ENCODE data around the gene DLG2. TPM values are rescaled to one million over a fixed set of nuclear protein-coding genes. Genes with fewer than 3 reads are reported as not detected.

Gene DLG2
- total RNA-seq, 1 donor from 2014 or later = 2.1 TPM

DNA sequence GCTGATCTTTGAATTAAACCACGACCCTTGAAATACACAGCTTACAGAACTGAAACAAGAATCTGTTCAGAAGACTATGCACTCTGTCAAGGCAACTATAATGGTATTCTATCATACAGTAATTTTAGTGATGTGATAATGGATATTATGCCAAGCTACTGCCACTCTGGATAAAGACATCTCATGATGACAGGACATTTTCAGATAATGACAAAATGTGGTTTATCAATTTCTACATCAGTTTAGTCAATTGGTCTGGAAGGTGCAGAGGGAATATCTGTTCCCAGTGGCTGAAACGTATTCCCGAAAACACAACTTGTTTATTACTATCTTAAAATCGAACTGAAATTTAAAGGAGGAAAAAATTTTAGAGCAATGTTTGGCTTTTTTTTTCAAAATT lies 1331.3 kb downstream of the DLG2 start:
- Mint-ChIP-seq H3K4me1 (ENCODE audit: low read depth) (no peaks in the 10 kb centered on the region), H3K9me3 (no peaks in the 10 kb centered on the region), H3K4me3 (no peak overlapping the region), H3K27me3 (ENCODE audit: insufficient read depth) (no peaks in the 10 kb centered on the region), H3K36me3 (ENCODE audit: low read depth) (no peaks in the 10 kb centered on the region), H3K27ac (no peak overlapping the region)
- no peak for DNase-seq (ENCODE audit: low spot score)
- intact Hi-C loops (cut with micrococcal nuclease) = no loop called here

- Mint-ChIP-seq H3K36me3 (ENCODE audit: low read depth) (no peaks in the 10 kb centered on the region), H3K27me3 (ENCODE audit: insufficient read depth) (no peaks in the 10 kb centered on the region), H3K9me3 (no peaks in the 10 kb centered on the region), H3K27ac (no peak overlapping the region), H3K4me1 (ENCODE audit: low read depth) (peaks cover 4% of the 10 kb centered on the region), H3K4me3 (no peak overlapping the region)
- intact Hi-C loops (cut with micrococcal nuclease) = no loop called here
- DNase-seq (ENCODE audit: low spot score) = no peak
Observed at GRCh38 chr11:84292955-84293354, 1334.2 kb downstream of the DLG2 start.

GRCh38 chr11:84292006-84292405 lies 1335.1 kb downstream of the DLG2 start:
- H3K4me3 Mint-ChIP-seq = no peak overlapping the region
- intact Hi-C loops (cut with micrococcal nuclease) = no loop called here
- no peak overlapping the region for H3K27ac Mint-ChIP-seq
- H3K9me3 Mint-ChIP-seq = no peaks in the 10 kb centered on the region
- H3K27me3 Mint-ChIP-seq (ENCODE audit: insufficient read depth) = no peaks in the 10 kb centered on the region
- no peak for DNase-seq (ENCODE audit: low spot score)
- H3K36me3 Mint-ChIP-seq (ENCODE audit: low read depth) = no peaks in the 10 kb centered on the region
- peaks cover 4% of the 10 kb centered on the region for H3K4me1 Mint-ChIP-seq (ENCODE audit: low read depth)

DNA sequence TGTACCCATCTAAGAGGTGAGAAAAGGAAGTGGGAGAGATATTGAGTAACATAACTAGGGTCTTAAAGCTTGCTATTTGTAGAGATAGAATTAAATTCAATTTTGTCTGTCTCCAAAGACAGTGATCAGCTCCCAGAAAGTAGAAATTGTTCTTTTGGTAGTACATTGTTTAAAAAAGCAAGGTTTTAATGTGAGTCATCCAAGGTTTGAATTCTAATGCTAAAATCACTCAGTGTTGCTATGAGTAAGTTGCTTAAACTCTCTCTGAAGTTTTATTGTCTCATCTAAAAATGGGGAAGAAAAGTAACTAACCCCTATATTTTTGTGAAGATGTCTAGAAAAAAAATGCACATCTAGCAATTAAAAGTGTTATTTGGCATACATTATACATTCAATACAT lies 1336.5 kb downstream of the DLG2 start:
- no peak for DNase-seq (ENCODE audit: low spot score)
- peaks cover 4% of the 10 kb centered on the region for H3K4me1 Mint-ChIP-seq (ENCODE audit: low read depth)
- no peaks in the 10 kb centered on the region for H3K27me3 Mint-ChIP-seq (ENCODE audit: insufficient read depth)
- peaks cover 3% of the 10 kb centered on the region for H3K9me3 Mint-ChIP-seq
- H3K4me3 Mint-ChIP-seq = no peak overlapping the region
- no peak overlapping the region for H3K27ac Mint-ChIP-seq
- H3K36me3 Mint-ChIP-seq (ENCODE audit: low read depth) = no peaks in the 10 kb centered on the region
- intact Hi-C loops (cut with micrococcal nuclease) = no loop called here

DNA sequence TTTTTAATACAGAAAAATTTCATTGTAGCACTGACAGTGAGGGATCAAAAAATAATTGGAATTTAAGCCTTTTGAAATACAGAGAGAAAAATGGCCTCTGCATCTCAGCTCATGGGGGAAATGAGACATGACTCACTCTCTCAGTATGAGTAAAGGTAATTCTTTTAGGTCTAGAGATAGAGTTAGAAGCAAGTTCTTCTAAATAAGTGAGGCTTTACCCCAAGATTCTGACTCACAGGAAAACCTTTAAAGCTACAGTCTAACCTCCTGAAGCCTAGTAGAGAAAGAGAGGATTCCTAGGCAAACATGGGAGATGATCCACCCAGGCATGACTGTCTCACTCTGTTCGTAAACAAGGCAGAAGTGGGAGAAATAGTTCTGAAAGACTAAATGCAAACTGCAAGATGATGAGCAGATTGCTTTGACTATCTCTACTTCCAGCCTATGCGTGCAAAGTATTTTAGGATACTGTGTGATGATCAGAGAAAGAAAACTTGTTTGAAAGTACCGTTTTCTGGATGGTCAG lies 1337.7 kb downstream of the DLG2 start:
- Mint-ChIP-seq H3K4me1 (ENCODE audit: low read depth) (peaks cover 4% of the 10 kb centered on the region), H3K27me3 (ENCODE audit: insufficient read depth) (peaks cover 2% of the 10 kb centered on the region), H3K4me3 (no peak overlapping the region), H3K36me3 (ENCODE audit: low read depth) (no peaks in the 10 kb centered on the region), H3K9me3 (peaks cover 8% of the 10 kb centered on the region), H3K27ac (no peak overlapping the region)
- no peak for DNase-seq (ENCODE audit: low spot score)
- intact Hi-C loops (cut with micrococcal nuclease) = loop anchor here (10.0 kb wide), 1 partner anchor 55 kb away; no protein-coding TSS in a partner anchor

DNA sequence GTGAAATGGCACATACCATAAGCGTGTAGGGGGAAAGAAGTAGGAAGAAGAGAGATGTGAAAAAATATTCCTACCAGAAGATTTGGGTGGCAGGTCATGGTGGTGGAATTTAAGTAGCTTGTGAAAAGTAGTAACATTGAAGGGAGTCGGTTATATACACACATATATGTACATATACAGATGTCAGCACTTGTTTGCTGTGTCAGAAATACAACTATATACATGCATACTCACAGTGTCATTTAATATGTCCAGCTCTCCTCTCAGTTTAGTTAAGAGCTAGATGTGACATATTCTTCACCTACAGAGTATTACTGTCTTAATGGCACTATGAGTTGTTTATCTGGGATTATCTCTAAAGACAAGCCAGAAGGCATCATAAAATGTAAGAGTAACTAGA lies 1353.6 kb downstream of the DLG2 start:
- Mint-ChIP-seq H3K27ac (no peak overlapping the region), H3K4me3 (no peak overlapping the region), H3K36me3 (ENCODE audit: low read depth) (no peaks in the 10 kb centered on the region), H3K4me1 (ENCODE audit: low read depth) (no peaks in the 10 kb centered on the region), H3K9me3 (peaks cover 12% of the 10 kb centered on the region), H3K27me3 (ENCODE audit: insufficient read depth) (no peaks in the 10 kb centered on the region)
- no peak for DNase-seq (ENCODE audit: low spot score)
- intact Hi-C loops (cut with micrococcal nuclease) = no loop called here

DNA sequence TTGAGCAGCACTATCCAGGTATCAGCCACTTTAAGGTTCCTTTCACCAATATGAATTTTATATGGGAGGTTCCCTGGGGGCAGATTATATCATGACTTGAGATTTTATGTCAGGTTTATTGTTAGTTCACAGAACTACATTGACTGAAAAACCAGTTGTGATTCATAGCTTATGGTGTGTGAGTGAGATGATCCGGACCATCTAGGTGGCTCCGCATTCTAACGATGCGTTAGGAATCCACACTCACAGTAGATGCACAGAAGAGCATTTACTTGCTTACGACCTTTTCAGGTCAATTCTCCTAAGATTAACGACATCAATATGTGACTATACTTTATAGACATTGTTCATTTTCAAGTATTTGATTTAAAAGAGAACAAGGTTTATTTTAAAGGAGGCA lies 1356.7 kb downstream of the DLG2 start:
- no peaks in the 10 kb centered on the region for H3K4me1 Mint-ChIP-seq (ENCODE audit: low read depth)
- peaks cover 3% of the 10 kb centered on the region for H3K9me3 Mint-ChIP-seq
- H3K36me3 Mint-ChIP-seq (ENCODE audit: low read depth) = no peaks in the 10 kb centered on the region
- no peak overlapping the region for H3K27ac Mint-ChIP-seq
- no peak for DNase-seq (ENCODE audit: low spot score)
- intact Hi-C loops (cut with micrococcal nuclease) = no loop called here
- H3K27me3 Mint-ChIP-seq (ENCODE audit: insufficient read depth) = no peaks in the 10 kb centered on the region
- no peak overlapping the region for H3K4me3 Mint-ChIP-seq

GRCh38 chr11:84264066-84264465 lies 1363.1 kb downstream of the DLG2 start:
- DNase-seq (ENCODE audit: low spot score) = no peak
- Mint-ChIP-seq H3K9me3 (no peaks in the 10 kb centered on the region), H3K4me3 (no peak overlapping the region), H3K27ac (no peak overlapping the region), H3K4me1 (ENCODE audit: low read depth) (no peaks in the 10 kb centered on the region), H3K27me3 (ENCODE audit: insufficient read depth) (no peaks in the 10 kb centered on the region), H3K36me3 (ENCODE audit: low read depth) (no peaks in the 10 kb centered on the region)
- intact Hi-C loops (cut with micrococcal nuclease) = no loop called here

DNA sequence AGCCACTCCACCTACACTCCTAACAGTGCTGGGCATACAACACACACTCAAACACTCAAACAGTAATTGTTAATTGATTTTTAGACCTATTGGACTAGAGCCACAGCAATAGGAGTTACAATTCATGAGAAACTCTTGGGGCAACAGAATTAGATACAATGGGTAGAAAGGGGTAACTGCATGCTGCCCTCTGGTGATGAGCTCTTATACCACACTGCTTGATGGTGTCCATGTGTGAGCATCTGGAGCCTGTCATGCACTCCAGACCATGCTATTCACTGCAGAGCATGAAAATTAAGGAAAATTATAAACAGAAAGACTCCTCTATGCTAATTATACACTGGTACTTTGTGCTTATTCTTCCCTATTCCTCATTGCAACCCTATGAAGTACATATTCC lies 1365.4 kb downstream of the DLG2 start:
- intact Hi-C loops (cut with micrococcal nuclease) = no loop called here
- Mint-ChIP-seq H3K4me3 (no peak overlapping the region), H3K27ac (no peak overlapping the region), H3K27me3 (ENCODE audit: insufficient read depth) (no peaks in the 10 kb centered on the region), H3K36me3 (ENCODE audit: low read depth) (no peaks in the 10 kb centered on the region), H3K4me1 (ENCODE audit: low read depth) (no peaks in the 10 kb centered on the region), H3K9me3 (peaks cover 7% of the 10 kb centered on the region)
- DNase-seq (ENCODE audit: low spot score) = no peak

GRCh38 chr11:84260862-84261261 lies 1366.3 kb downstream of the DLG2 start:
- no peak overlapping the region for H3K27ac Mint-ChIP-seq
- no peaks in the 10 kb centered on the region for H3K27me3 Mint-ChIP-seq (ENCODE audit: insufficient read depth)
- H3K4me3 Mint-ChIP-seq = no peak overlapping the region
- DNase-seq (ENCODE audit: low spot score) = no peak
- intact Hi-C loops (cut with micrococcal nuclease) = no loop called here
- peaks cover 7% of the 10 kb centered on the region for H3K9me3 Mint-ChIP-seq
- no peaks in the 10 kb centered on the region for H3K4me1 Mint-ChIP-seq (ENCODE audit: low read depth)
- no peaks in the 10 kb centered on the region for H3K36me3 Mint-ChIP-seq (ENCODE audit: low read depth)

DNA sequence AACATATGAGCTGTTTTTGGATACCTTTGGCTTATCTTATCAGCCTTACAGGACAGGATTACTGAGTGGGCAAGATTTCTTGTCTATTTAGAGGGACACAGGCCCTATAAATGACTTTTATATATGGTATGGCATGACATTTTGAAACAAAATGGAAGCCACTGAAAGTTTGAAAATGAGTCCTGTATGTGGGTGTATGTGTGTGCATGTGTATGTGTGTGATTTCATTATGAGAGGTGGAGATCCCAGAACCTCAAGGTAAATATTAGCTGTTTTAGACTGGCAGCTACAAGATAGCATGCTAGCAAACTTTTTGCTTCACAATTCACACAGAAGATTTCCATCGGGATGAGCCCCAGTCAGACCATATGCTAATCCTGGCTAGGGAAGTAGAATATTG lies 1370.5 kb downstream of the DLG2 start:
- Mint-ChIP-seq H3K27ac (no peak overlapping the region), H3K36me3 (ENCODE audit: low read depth) (no peaks in the 10 kb centered on the region), H3K27me3 (ENCODE audit: insufficient read depth) (no peaks in the 10 kb centered on the region), H3K9me3 (peaks cover 10% of the 10 kb centered on the region), H3K4me3 (no peak overlapping the region), H3K4me1 (ENCODE audit: low read depth) (no peaks in the 10 kb centered on the region)
- no peak for DNase-seq (ENCODE audit: low spot score)
- intact Hi-C loops (cut with micrococcal nuclease) = no loop called here

DNA sequence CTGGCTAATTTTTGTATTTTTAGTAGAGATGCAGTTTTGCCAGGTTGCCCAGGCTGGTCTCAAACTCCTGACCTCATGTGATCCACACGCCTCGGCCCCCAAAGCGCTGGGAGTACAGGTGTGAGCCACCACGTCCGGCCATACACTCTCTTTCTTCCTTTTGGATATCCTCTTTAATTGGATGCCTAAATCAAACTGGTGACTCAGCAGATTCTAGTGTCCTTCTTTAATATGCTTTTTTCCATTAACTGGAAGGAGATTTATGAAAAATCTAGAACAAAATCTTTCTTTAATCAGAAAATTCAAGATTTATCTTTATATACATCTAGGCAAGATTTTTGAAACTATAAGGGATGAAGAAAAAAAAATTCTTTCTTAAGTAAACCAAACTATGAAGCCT lies 1371.7 kb downstream of the DLG2 start:
- no peak for DNase-seq (ENCODE audit: low spot score)
- Mint-ChIP-seq H3K4me3 (no peak overlapping the region), H3K36me3 (ENCODE audit: low read depth) (no peaks in the 10 kb centered on the region), H3K9me3 (peaks cover 10% of the 10 kb centered on the region), H3K27ac (no peak overlapping the region), H3K27me3 (ENCODE audit: insufficient read depth) (no peaks in the 10 kb centered on the region), H3K4me1 (ENCODE audit: low read depth) (no peaks in the 10 kb centered on the region)
- intact Hi-C loops (cut with micrococcal nuclease) = no loop called here

DNA sequence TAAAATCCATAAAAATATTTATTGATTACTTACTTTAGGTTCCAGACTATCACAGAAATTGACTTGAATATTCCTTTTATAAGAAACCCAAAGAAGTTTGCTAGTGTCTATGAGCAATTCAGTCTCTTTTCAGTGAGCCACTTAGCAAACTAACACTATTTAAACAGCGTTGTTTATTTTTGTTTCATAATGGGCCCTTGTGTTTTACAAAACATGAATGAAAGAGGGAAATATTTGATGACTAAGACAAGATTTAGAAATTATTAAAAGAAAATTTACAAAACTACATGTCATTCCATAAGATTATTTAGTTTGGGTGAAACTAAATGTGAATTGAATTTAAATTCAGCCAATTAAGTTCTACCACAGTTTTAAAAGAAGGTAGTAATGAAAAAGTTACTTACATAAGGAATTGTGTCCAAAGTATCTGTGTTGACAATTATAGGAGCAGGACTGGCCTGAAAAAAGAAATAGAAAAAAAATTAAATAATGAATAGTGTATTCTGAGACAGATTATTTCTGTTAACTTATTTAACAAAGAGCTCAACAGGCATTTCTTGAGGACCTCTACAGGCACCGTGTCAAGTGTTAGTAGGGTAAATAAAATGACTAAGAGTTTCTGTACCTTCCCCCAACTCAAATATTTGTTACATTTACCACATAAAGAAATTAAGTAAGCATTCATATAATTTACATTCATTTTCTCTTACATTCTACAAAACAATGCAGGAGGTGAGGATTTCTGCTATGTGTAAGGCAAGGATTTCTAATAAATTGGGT lies 1376.1 kb downstream of the DLG2 start:
- Mint-ChIP-seq H3K27me3 (ENCODE audit: insufficient read depth) (no peaks in the 10 kb centered on the region), H3K4me1 (ENCODE audit: low read depth) (no peaks in the 10 kb centered on the region), H3K4me3 (no peak overlapping the region), H3K9me3 (peaks cover 3% of the 10 kb centered on the region), H3K27ac (no peak overlapping the region), H3K36me3 (ENCODE audit: low read depth) (no peaks in the 10 kb centered on the region)
- intact Hi-C loops (cut with micrococcal nuclease) = no loop called here
- DNase-seq (ENCODE audit: low spot score) = no peak
